COR-L47 (cell line): Measurements from ENCODE around the gene SYNGR3.

Source experiments
- DNase-seq: peaks from one replicate; lab custom pipeline; 2025; lab: John Stamatoyannopoulos, UW

Gene SYNGR3

DNA sequence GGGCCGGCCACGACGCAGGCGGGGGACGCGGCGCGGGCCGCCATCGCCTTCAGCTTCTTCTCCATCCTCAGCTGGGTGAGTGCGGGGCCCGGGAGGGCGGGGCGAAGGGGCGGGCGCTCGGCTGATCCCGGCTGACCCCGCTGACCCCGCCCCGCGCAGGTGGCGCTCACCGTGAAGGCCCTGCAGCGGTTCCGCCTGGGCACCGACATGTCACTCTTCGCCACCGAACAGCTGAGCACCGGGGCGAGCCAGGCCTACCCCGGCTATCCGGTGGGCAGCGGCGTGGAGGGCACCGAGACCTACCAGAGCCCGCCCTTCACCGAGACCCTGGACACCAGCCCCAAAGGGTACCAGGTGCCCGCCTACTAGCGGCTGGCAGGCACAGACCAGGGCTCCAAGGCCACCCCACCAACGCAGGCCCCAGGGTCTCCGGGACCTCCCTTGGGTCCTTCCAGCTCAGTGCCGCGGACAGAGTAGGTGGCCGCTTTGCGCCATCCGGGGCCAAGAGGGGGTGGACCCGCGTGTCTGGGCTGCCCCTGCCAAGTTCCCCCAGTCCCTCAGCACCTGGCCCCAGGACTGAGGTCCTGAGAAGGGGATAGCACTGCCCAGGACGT, 3.0 kb downstream of the SYNGR3 start:
- DNase-seq = no peak

DNA sequence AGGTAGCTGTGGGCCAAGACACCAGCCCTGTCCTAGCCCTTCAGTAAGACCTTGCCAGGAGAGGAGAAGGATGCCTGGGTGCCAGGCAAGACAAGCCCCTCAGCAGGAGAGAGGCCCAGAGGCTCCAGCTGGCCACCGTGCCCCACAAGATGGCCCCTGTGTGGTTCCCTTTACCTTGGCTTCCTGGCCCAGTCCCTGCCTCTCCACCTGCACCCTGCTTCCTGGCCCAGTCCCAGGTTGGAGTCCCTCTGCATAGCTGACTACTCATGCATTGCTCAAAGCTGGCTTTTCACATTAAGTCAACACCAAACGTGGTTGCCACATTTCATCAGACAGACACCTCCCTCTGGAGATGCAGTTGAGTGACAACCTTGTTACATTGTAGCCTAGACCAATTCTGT, 4.0 kb downstream of the SYNGR3 start:
- no peak for DNase-seq

GRCh38 chr16:1997494-1998359, 8.0 kb downstream of the SYNGR3 start:
- DNase-seq = no peak

- DNase-seq = no peak
These were observed 8.6 kb downstream of the SYNGR3 start for GRCh38 chr16:1998360-1998835.

GRCh38 chr16:1998852-1999801, 9.4 kb downstream of the SYNGR3 start:
- DNase-seq = no peak

DNA sequence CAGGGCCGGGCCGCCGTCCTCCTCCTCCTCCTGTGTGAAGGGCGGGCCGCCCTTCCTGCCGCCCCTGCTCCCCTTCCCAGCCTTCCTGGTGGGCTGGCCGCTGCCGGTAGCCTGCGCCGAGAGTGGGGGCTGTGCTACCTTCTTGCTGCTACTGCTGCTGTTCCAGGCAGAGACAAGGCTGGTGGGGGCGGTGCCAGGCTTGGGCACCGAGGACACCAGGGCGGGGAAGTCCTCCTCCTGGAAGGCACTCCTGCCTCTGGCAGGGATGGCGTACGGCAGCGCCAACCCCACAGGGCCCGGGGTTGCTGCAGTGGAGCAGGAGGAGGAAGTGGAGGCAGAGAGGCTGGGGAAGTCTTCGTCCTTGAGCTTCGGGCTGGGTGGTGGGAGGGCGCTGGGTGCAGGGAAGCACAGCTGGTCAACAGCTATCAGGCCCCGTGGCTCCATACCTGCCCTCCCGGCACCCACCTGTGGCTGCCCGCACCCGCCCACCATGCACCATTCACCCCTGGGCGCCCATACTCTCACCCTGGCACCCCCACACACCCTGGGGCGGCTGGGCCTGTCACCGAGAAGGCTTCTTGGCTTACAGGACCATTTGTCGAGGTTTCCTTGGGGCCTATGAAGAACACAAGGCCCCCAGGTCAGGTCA, 10.2 kb downstream of the SYNGR3 start:
- no peak for DNase-seq

GRCh38 chr16:2001035-2001434, 11.3 kb downstream of the SYNGR3 start:
- no peak for DNase-seq

DNA sequence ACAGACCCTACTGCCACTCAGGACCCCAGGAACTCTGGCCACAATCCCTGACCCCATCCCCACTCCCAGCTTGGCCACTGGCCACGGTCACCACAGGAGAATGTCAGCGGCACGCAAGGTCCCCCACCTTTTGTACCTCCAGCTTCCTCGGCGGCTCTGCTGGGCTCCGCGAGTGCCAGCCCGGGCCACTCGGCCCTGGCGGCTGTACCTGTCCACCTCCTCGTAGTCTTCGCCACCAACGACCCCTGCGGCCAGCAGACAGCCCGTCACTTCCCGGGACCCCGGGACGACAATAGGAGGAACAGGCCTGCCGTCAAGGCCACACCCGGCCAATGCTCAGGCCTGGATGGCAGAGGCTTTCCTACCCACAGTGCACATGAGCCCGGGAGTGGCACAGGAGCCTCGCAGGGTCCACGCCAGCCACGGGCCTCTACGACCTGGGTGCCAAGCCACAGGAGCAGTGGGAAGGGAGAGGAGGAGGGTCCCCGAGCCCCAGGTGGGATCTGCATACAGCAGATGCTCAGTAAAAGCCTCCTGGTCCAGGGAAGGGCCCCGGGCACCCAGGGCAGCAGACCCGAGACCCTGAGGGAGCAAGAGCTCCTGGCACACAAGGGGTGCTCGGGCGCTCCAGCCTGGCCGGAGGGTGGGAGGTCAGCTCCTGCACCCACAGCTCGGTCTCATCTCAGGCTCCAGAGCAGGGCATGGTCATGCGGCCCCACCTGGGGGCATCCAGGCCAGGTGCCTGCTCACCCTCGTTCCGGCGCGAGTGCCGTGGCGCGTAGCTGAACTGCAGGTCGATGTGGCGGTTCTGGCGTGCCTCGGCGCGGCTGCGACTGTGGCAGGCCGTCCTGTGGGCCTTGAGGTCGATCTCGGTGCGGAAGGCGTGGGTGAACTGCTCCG, 11.9 kb downstream of the SYNGR3 start:
- DNase-seq = no peak

GRCh38 chr16:2002406-2003230, 12.8 kb downstream of the SYNGR3 start:
- no peak for DNase-seq

- DNase-seq = no peak
These were observed 13.6 kb downstream of the SYNGR3 start for GRCh38 chr16:2003231-2003826.

- peak; percentile 95 for DNase-seq
These were observed 14.3 kb downstream of the SYNGR3 start for GRCh38 chr16:2003827-2004641.

DNA sequence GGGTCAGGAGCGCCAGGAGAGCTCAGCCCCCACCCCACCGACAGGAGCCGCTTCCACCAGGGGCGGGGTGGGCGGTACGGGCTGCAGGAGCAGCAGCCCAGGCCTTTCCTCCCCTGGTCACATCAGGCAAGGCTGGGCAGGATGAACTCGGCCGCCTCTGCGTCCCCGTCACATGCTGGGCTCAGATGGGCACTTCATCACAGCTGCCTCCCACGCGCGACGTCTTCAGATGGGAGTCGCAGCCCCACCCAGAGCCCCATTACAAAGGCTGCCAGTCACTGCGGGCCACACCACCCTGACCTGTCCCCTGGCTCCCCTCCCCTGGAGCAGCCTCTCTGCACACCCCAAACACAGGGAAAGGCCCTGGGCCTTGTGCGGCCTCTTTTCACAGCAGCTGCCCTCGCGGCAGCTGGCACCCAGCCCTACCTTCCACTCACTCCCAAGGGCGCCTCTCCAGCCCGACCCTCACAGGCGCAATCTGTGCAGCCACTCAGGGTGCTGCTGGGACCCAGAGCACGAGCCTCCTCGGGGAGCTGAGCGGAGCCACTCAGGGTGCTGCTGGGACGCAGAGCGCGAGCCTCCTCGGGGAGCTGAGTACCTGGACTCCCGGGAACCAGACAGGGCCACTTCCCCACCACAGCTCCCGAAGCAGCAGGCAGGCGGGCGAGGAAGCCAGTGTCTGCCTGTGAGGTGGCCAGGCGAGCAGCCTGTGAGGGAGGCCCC, 15.2 kb downstream of the SYNGR3 start:
- no peak for DNase-seq

DNA sequence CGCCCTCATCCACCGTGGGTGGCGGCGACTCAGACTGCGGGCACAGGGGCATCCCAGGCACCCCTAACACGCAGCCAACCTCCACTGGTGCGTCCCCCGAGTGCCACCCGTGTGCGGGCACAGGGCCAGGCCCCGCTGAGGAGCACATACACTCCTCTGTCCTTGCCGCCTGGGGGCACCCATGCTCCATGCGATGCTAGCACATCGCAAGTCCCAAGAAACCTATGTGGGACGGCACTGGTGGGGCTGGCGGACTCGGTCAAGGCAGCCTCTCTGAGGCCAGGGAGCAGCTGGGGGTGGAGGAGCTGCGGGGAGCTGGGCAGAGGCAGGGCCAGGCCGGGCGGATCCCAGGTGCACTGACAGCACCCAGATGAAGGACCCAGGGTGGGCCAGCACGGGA, 15.9 kb downstream of the SYNGR3 start:
- no peak for DNase-seq

GRCh38 chr16:2006317-2006716, 16.5 kb downstream of the SYNGR3 start:
- DNase-seq = no peak

GRCh38 chr16:2007081-2007836, 17.5 kb downstream of the SYNGR3 start:
- no peak for DNase-seq

GRCh38 chr16:2008009-2008526, 18.3 kb downstream of the SYNGR3 start:
- no peak for DNase-seq

DNA sequence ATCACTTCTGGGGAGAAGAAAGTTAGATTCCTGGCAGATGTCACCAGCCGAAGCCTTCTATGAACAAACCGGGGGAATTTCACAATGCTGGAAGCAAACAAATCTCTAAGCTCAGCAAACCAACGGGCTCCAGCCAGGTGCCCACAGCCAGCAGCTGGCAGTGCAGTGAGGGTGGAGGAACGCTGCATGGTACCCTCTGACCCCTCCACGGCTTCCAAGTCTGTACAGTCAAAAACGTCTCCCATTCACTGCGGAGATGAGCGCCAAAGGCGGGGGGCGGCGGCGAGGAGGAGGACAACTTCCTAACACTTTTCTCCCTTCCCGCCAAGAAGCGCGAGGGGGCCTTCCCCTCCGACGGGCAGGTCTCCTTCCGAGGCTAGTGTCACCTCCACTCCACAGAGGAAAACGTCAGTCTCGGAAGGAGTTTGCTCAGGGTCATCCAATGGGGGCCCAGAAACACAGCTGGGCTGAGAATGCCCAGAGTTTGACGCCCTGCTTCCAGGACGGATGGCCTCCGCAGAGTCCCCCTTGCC, 18.9 kb downstream of the SYNGR3 start:
- DNase-seq = no peak
